Thyroid gland (tissue), 4 donors: ENCODE measurements around the gene MON2. TPM values are rescaled to one million over a fixed set of nuclear protein-coding genes. Genes with fewer than 3 reads are reported as not detected.

Source experiments
- DNase-seq, 2 donors: peaks; one replicate each; pipeline ENCODE4 v3.0.0-alpha.2; 2019
- H3K27ac ChIP-seq, 3 donors: fragments of 200-600 bp; sonication (generic); 1 replicate in 2 of 3; 2 replicates in 1 of 3; pipeline ENCODE4 v1.5.1; 2016 to 2019; ENCODE audit warnings: mild to moderate bottlenecking in 1 of 3, moderate library complexity in 1 of 3
- H3K27me3 ChIP-seq: fragments of 200-600 bp; sonication (generic); one replicate; pipeline ENCODE4 v1.5.1; 2019
- H3K36me3 ChIP-seq, 2 donors: fragments of 200-600 bp; sonication (generic); one replicate each; pipeline ENCODE4 v1.5.1; 2016 to 2019
- H3K4me1 ChIP-seq, 2 donors: fragments of 200-600 bp; sonication (generic); one replicate each; pipeline ENCODE4 v1.5.1; 2017 to 2019
- H3K4me3 ChIP-seq, 3 donors: fragments of 200-600 bp; sonication (generic); replicated peaks in 1 of 3; 1 replicate in 2 of 3; 2 replicates in 1 of 3; pipeline ENCODE4 v1.5.1; 2016; ENCODE audit warnings: mild to moderate bottlenecking in 1 of 3
- H3K9me3 ChIP-seq: fragments of 200-600 bp; sonication (generic); one replicate; pipeline ENCODE4 v1.5.1; 2017
- CTCF ChIP-seq, 6 experiments: fragments of 200-600 bp in 3 of 6; fragments of 450-650 bp in 3 of 6; sonication (generic) in 3 of 6; IDR thresholded peaks; one replicate each; pipeline ENCODE4 v1.5.1; 2016 to 2019; ENCODE audit warnings: antibody characterized with exemption in 6 of 6, mild to moderate bottlenecking in 2 of 6, inconsistent platforms in 1 of 6, moderate library complexity in 1 of 6
- POLR2A ChIP-seq, 2 donors: fragments of 450-650 bp; IDR thresholded peaks; one replicate each; pipeline ENCODE4 v1.6.1; 2017; ENCODE audit warnings: antibody characterized with exemption in 2 of 2, mild to moderate bottlenecking in 2 of 2, moderate library complexity in 1 of 2
- WGBS, 2 donors: methylation state at CpG; one replicate each; pipeline ENCODE4 v1.1.5; 2017; 5-methylcytosine and 5-hydroxymethylcytosine counted together
- intact Hi-C: fragments of 100-400 bp; cut with DNase I; formaldehyde crosslinking; loops from one replicate; pipeline ENCODE4 v1.15.1; 2023
- total RNA-seq, 4 donors: library from RNA; depleted of rRNA; stranded (reverse); fragments of >200 nt; gene quantifications; one replicate each; pipeline ENCODE4 v1.2.3, GENCODE V29; 2016

The MON2 gene
- total RNA-seq, 4 donors from 2014 or later: 109 to 189 (median 126) TPM

GRCh38 chr12:62598846-62599245 lies 132.2 kb downstream of the MON2 start:
- no peak overlapping the region for H3K27ac ChIP-seq
- no peaks in the 10 kb centered on the region for H3K9me3 ChIP-seq
- H3K4me1 ChIP-seq: peaks cover 9 to 13% of the 10 kb centered on the region in 2 donors
- no peaks in the 10 kb centered on the region for H3K36me3 ChIP-seq
- no peak for TF ChIP-seq CTCF (IDR thresholded peaks at IDR 0.05)
- TF ChIP-seq POLR2A (IDR thresholded peaks at IDR 0.05): no peak
- no peak overlapping the region for H3K4me3 ChIP-seq
- no peak for DNase-seq
- WGBS, 2 donors: 97% methylated on average over 3 of the region's 3 CpGs
- no peaks in the 10 kb centered on the region for H3K27me3 ChIP-seq
- intact Hi-C loops: no loop called here

- Histone ChIP-seq H3K27me3 (no peaks in the 10 kb centered on the region), H3K4me3 (no peak overlapping the region), H3K9me3 (no peaks in the 10 kb centered on the region), H3K4me1 (peaks cover 7 to 9% of the 10 kb centered on the region in 2 donors), H3K27ac (no peak overlapping the region), H3K36me3 (no peaks in the 10 kb centered on the region)
- no peak for TF ChIP-seq CTCF (IDR thresholded peaks at IDR 0.05)
- TF ChIP-seq POLR2A (IDR thresholded peaks at IDR 0.05): no peak
- no peak for DNase-seq
- WGBS, 2 donors: 88 to 94% methylated on average over 5 of the region's 5 CpGs
- intact Hi-C loops: loop anchor here (5.0 kb wide), 1 partner anchor 192 kb away; no protein-coding TSS in a partner anchor
These were observed 133.3 kb downstream of the MON2 start for GRCh38 chr12:62599854-62600437.

- H3K27ac ChIP-seq: peak overlapping the region; percentile 99 to 100 (median 99)
- H3K4me1 ChIP-seq: peaks cover 11 to 22% of the 10 kb centered on the region in 2 donors
- TF ChIP-seq CTCF (IDR thresholded peaks at IDR 0.05) (no peak), POLR2A (IDR thresholded peaks at IDR 0.05) (no peak)
- no peaks in the 10 kb centered on the region for H3K36me3 ChIP-seq
- no peak for DNase-seq
- intact Hi-C loops: loop anchor here (5.0 kb wide), 1 partner anchor 191 kb away; no protein-coding TSS in a partner anchor
- no peaks in the 10 kb centered on the region for H3K9me3 ChIP-seq
- no peaks in the 10 kb centered on the region for H3K27me3 ChIP-seq
- peak overlapping the region in 1 of 3 donors; percentile 85 for H3K4me3 ChIP-seq
- 47 to 58% methylated on average over 2 of the region's 2 CpGs for WGBS, 2 donors
These were observed 135.1 kb downstream of the MON2 start for GRCh38 chr12:62601765-62602164.

- intact Hi-C loops: loop anchor here (5.0 kb wide), 1 partner anchor 190 kb away; no protein-coding TSS in a partner anchor
- DNase-seq: peak; percentile 89 to 90
- no peaks in the 10 kb centered on the region for H3K27me3 ChIP-seq
- peak overlapping the region; percentile 30 to 91 (median 85) for H3K4me3 ChIP-seq
- no peak for TF ChIP-seq CTCF (IDR thresholded peaks at IDR 0.05)
- peak; percentile 50 to 59 for TF ChIP-seq POLR2A (IDR thresholded peaks at IDR 0.05)
- H3K36me3 ChIP-seq: no peaks in the 10 kb centered on the region
- WGBS, 2 donors: 0 to 1% methylated on average over 28 to 37 of the region's 66 CpGs
- peak overlapping the region; percentile 99 to 100 (median 99) for H3K27ac ChIP-seq
- peaks cover 16 to 29% of the 10 kb centered on the region in 2 donors for H3K4me1 ChIP-seq
- H3K9me3 ChIP-seq: no peaks in the 10 kb centered on the region
These were observed 135.8 kb downstream of the MON2 start for GRCh38 chr12:62602255-62603060.
